K562 (cell line): Measurements from ENCODE around the gene PLXDC1. TPM values are rescaled to one million over a fixed set of nuclear protein-coding genes. Genes with fewer than 3 reads are reported as not detected.

Source experiments
- ATAC-seq: fragments of 200-7000 bp; cut with Tn5 transposase; 3 replicates; pipeline ENCODE4 v1.9.1; 2020; ENCODE audit warnings: moderate library complexity
- BruUV-seq: library from RNA; stranded (reverse); fragments of 400-500 nt; replicated peaks from 2 replicates; lab custom pipeline; 2021; lab: Mats Ljungman, UMichigan
- CTCF ChIA-PET: fragments of 300-600 bp; formaldehyde crosslinking; extraction: SDS; loops from one replicate; lab custom pipeline; 2021; ENCODE audit warnings: low intra/inter-chr PET ratio; lab: Yijun Ruan, JAX
- POLR2A ChIA-PET: fragments of 300-600, 350-650 bp; sonication (Branson Sonifier 250); formaldehyde crosslinking; extraction: SDS; loops from one replicate; lab custom pipeline; 2021; ENCODE audit warnings: antibody characterized with exemption, inconsistent platforms; lab: Yijun Ruan, JAX
- DNase-seq, 4 experiments: peaks; one replicate each; pipeline versions ENCODE4 v3.0.0 to v3.0.0-alpha.2; 2011 to 2018; ENCODE audit warnings: low spot score in 3 of 4, mixed read lengths in 3 of 4; ENCODE audit errors: extremely low read depth in 1 of 4
- FAIRE-seq: peaks from 2 replicates; lab custom pipeline; 2011; peaks lifted over from hg19 to GRCh38; lab: Jason Lieb, UNC
- H2AFZ ChIP-seq: 2 replicates; pipeline ENCODE4 v1.6.0; 2011; ENCODE audit warnings: low read depth, low read length, control low read depth, inconsistent platforms
- H3K27ac ChIP-seq: fragments of 200-600 bp; 3 replicates; pipeline ENCODE4 v1.8.0; 2011; ENCODE audit warnings: low read depth, mild to moderate bottlenecking, control low read depth, inconsistent platforms, low read length, moderate library complexity, mixed read lengths; ENCODE audit errors: extremely low read depth
- H3K27me3 ChIP-seq, 2 experiments: fragments of 300-600 bp in 1 of 2; 2 replicates in 1 of 2; 3 replicates in 1 of 2; pipeline versions ENCODE4 v1.6.0 to v1.8.0; 2011; ENCODE audit warnings: inconsistent platforms in 2 of 2, low read length in 2 of 2, mild to moderate bottlenecking in 1 of 2, mixed read lengths in 1 of 2, moderate library complexity in 1 of 2; ENCODE audit not compliant: control insufficient read depth in 2 of 2, insufficient read depth in 2 of 2
- H3K36me3 ChIP-seq: fragments of 300-600 bp; 3 replicates; pipeline ENCODE4 v1.8.0; 2011; ENCODE audit warnings: mild to moderate bottlenecking, low read length, inconsistent platforms; ENCODE audit not compliant: control insufficient read depth, insufficient read depth
- H3K4me1 ChIP-seq, 2 experiments: fragments of 200-600 bp in 1 of 2; replicated peaks in 1 of 2; 2 replicates in 1 of 2; 3 replicates in 1 of 2; pipeline versions ENCODE4 v1.5.1 to v1.8.0; 2011; ENCODE audit warnings: inconsistent platforms in 2 of 2, low read length in 2 of 2, mild to moderate bottlenecking in 1 of 2, mixed read lengths in 1 of 2, moderate library complexity in 1 of 2; ENCODE audit not compliant: control insufficient read depth in 2 of 2, insufficient read depth in 2 of 2
- H3K4me2 ChIP-seq: 2 replicates; pipeline ENCODE4 v1.6.1; 2011; ENCODE audit warnings: low read length, control low read depth, inconsistent platforms, mixed read lengths; ENCODE audit not compliant: insufficient read depth
- H3K4me3 ChIP-seq: fragments of 200-600 bp; sonication (generic), shearing (Covaris generic); 2 replicates; pipeline ENCODE4 v1.5.1; 2016; ENCODE audit warnings: control low read depth, inconsistent platforms
- H3K79me2 ChIP-seq: fragments of 200-600 bp; 3 replicates; pipeline ENCODE4 v1.8.0; 2011; ENCODE audit warnings: low read length, inconsistent platforms; ENCODE audit not compliant: control insufficient read depth, insufficient read depth
- H3K9ac ChIP-seq, 2 experiments: 2 replicates each; pipeline versions ENCODE4 v1.6.0 to v1.6.1; 2011; ENCODE audit warnings: low read depth in 2 of 2, low read length in 2 of 2, control low read depth in 1 of 2, inconsistent platforms in 1 of 2, mild to moderate bottlenecking in 1 of 2, mixed read lengths in 1 of 2; ENCODE audit not compliant: insufficient read depth in 1 of 2
- H3K9me1 ChIP-seq: one replicate; pipeline ENCODE4 v1.6.0; 2011; ENCODE audit warnings: inconsistent platforms, mild to moderate bottlenecking, low read length, moderate library complexity; ENCODE audit not compliant: control insufficient read depth, insufficient read depth
- H3K9me3 ChIP-seq: replicated peaks from 2 replicates; pipeline ENCODE4 v1.5.1; 2011; ENCODE audit warnings: low read depth, low read length, inconsistent platforms; ENCODE audit not compliant: control insufficient read depth, insufficient read depth
- H4K20me1 ChIP-seq: replicated peaks from 2 replicates; pipeline ENCODE4 v1.6.1; 2011; ENCODE audit warnings: low read length, inconsistent platforms, mixed read lengths; ENCODE audit not compliant: control insufficient read depth, insufficient read depth
- SRSF9 ChIP-seq: fragments of 200-400 bp; formaldehyde crosslinking; IDR thresholded peaks from 2 replicates; pipeline ENCODE4 v1.6.1; 2017; ENCODE audit warnings: low read depth, low read length, borderline replicate concordance
- ZBTB7A ChIP-seq: IDR thresholded peaks from 2 replicates; pipeline ENCODE4 v1.6.1; 2011; ENCODE audit warnings: low read depth, mild to moderate bottlenecking, low read length, moderate library complexity, borderline replicate concordance; ENCODE audit not compliant: control insufficient read depth
- ZNF140 ChIP-seq: fragments of 250-450 bp; sonication (Bioruptor Pico); IDR thresholded peaks from 2 replicates; pipeline ENCODE4 v1.8.0; 2021; ENCODE audit warnings: moderate library complexity, mild to moderate bottlenecking, inconsistent platforms
- ZNF717 ChIP-seq: fragments of 250-450 bp; sonication (Bioruptor Pico); IDR thresholded peaks from 2 replicates; pipeline ENCODE4 v1.5.0; 2021
- WGBS: fragments of 100-300 bp; shearing (Covaris generic); methylation state at CpG from one replicate; pipeline ENCODE4 v1.1.6; 2016; ENCODE audit warnings: low coverage, mixed read lengths; ENCODE audit not compliant: insufficient coverage; ENCODE audit errors: missing lambda C conversion rate; 5-methylcytosine and 5-hydroxymethylcytosine counted together
- in situ Hi-C: fragments of 300-500 bp; cut with MboI; formaldehyde crosslinking; loops from 4 replicates; pipeline ENCODE4 v1.15.0; 2018; ENCODE audit warnings: inconsistent platforms, mixed read lengths
- intact Hi-C: fragments of 100-400 bp; cut with micrococcal nuclease; formaldehyde crosslinking; loops from 2 replicates; pipeline ENCODE4 v1.14.2; 2022
- polyA plus RNA-seq, 8 experiments: library from polyadenylated mRNA; depleted of rRNA in 4 of 8; stranded (reverse) in 5 of 8; unstranded in 3 of 8; fragments of >200 nt; fragmentation: Nextera tagmentation in 2 of 8; fragmentation: Illumina TruSeq in 1 of 8; extraction: Ambion mirVana in 2 of 8; extraction: Trizol in 1 of 8; gene quantifications; 2 replicates each; pipeline versions ENCODE4 v1.2.1 to v1.2.3, GENCODE V29; 2011 to 2014; ENCODE audit warnings: inconsistent platforms in 1 of 8, missing spikeins in 1 of 8
- total RNA-seq, 7 experiments: library from RNA; depleted of rRNA in 6 of 7; stranded (reverse); fragments of >200 nt in 6 of 7; fragmentation: Illumina TruSeq in 2 of 7; extraction: Trizol in 2 of 7; gene quantifications; 2 replicates each; pipeline versions ENCODE4 v1.2.1 to v1.2.3, GENCODE V29; 2011 to 2021; ENCODE audit warnings: low replicate concordance in 1 of 7

PLXDC1 gene
- total and polyA plus RNA-seq, 9 of the 15 experiments (the other 6 are each of a cell fraction or from before 2014, with no cell fraction given), result not detected

DNA sequence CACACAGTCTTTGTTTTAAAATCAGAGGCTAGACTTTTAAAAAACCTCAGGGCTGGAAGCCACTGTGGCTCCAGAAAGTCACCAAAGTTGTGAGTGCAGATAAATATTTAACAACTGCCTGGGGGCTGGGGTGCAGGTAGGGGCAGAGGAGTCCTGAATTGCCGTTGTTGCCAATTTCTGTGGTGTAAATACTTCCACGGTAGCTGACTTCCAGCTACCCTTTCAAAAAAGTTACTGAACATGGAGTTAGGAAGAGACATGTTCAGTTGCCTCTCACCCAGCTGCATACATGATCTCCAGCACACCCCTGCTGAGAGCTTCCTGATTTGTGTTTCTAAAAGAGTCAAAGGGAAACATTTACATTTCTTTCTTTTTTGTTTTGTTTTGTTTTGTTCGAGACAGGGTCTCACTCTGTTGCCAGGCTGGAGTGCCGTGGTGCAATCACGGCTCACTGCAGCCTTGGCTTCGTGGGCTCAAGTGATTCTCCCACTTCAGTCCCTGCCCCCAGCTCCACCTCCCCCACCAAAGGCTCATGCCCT, 58.7 kb downstream of the PLXDC1 start (continued):
- TF ChIP-seq ZNF140 (CRISPR knock-in tag), result no peak

DNA sequence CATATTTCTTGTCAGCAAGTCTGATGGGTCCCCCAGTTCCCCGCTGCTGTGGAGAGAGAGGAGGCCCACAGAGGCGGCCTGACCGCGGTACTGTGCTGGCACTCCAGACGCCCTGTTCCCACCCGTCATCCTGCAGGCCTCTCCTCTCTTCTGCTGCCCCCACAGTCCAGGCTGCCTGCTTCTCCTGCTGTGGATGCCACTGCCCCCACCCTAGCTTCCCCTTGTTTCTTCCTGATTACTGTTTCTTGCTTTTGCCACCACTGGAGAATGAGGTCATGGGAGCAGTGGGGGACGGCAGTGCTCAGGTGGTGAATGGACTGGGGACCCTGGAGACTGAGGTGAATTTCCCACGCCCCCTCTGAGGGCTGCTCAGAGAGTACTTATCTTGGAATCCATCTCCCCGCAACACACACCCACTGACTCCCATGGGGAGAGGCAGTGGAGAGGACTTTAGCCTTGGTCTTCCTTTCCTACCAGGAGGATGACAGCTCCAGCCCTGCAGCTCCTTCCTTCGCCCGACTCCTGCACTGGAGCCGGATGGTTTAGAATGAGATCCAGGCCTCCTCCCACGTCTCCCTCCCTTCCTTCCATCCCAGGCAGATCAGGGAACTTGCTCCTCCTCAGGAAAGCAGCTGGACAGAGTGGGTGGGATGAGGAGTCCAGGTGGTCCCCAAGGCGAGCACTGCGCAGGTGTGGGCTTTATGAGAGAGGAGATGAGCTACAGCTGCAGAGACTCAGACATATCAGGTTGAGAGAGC, 60.4 kb downstream of the PLXDC1 start:
- no peak overlapping the region for H3K4me3 ChIP-seq

More for the DNA sequence above, 60.4 kb downstream of the PLXDC1 start:
- FAIRE-seq (no peak), DNase-seq (no peak), ATAC-seq (no peak)
- Histone ChIP-seq H4K20me1 (no peaks in the 10 kb centered on the region), H3K36me3 (no peaks in the 10 kb centered on the region), H3K27me3 (peaks cover 36 to 83% of the 10 kb centered on the region in 2 experiments), H3K79me2 (no peaks in the 10 kb centered on the region), H3K27ac (no peak overlapping the region), H3K9me1 (no peaks in the 10 kb centered on the region), H3K4me1 (no peaks in the 10 kb centered on the region), H3K9ac (no peak overlapping the region), H2AFZ (no peak overlapping the region), H3K9me3 (no peaks in the 10 kb centered on the region), H3K4me2 (no peak overlapping the region)
- WGBS, result 0% methylated on average over 13 of the region's 15 CpGs
- TF ChIP-seq ZNF717 (CRISPR knock-in tag) (no peak), SRSF9 (no peak), ZBTB7A (no peak)
- CTCF ChIA-PET, result no interaction called here
- in situ Hi-C loops (no loop called here), intact Hi-C loops (no loop called here)
- no TSS peak for BruUV-seq
- POLR2A ChIA-PET, result interaction anchor here (0.6 to 1.0 kb wide), 3 partner anchors 8 to 362 kb away, joined by 3 to 4 read pairs (median 4); no protein-coding TSS in a partner anchor
